ENCODE data around the gene NFIX.

GRCh38 chr19:12992729-12993128 is 2.5 kb upstream of the NFIX start:
- no peak for TF ChIP-seq EZH2 (IDR thresholded peaks at IDR 0.05; ENCODE audit: low read length)
- no peak for TF ChIP-seq CTCF (optimal IDR thresholded peaks at IDR 0.05 in 1 of 3, IDR thresholded peaks at IDR 0.05 in 1 of 3, conservative IDR thresholded peaks at IDR 0.05 in 1 of 3; ENCODE audit: extremely low read depth in 1 of 3, insufficient read depth in 2 of 3, low read length in 3 of 3)
